Ureter (tissue), 1 donor: ENCODE results near the gene GAS6. TPM values are rescaled to one million over a fixed set of nuclear protein-coding genes. Genes with fewer than 3 reads are reported as not detected.
"Not testable (repeated sequence)": the region's sequence is repeated elsewhere in the genome, so short reads cannot be mapped to it uniquely, and the experiment has no call there.

Source experiments
- DNase-seq: peaks from one replicate; pipeline ENCODE4 v3.0.0-alpha.2; 2020; ENCODE audit warnings: low spot score
- total RNA-seq: library from RNA; stranded (reverse); gene quantifications from one replicate; pipeline ENCODE4 v1.2.4, GENCODE V29; 2023
- donor health status: DM: yes; HTN: yes; CAD: no.

Gene GAS6
- total RNA-seq, result 68.1 TPM

GRCh38 chr13:113863524-113864272 lies at the start of gene GAS6:
Gene GAS6 (minus strand): TSS chr13:113864076. CDS start chr13:113863920, 156 bp downstream.
- peak; percentile 57 for DNase-seq

- not testable (repeated sequence) for DNase-seq
These were observed 49.5 kb upstream of the GAS6 start for GRCh38 chr13:113913408-113913807.

GRCh38 chr13:113912596-113912995 lies 48.7 kb upstream of the GAS6 start:
- no peak for DNase-seq

- DNase-seq, result peak; percentile 44
These were observed 44.0 kb upstream of the GAS6 start for GRCh38 chr13:113907635-113908617.

- peak; percentile 41 for DNase-seq
These were observed 42.7 kb upstream of the GAS6 start for GRCh38 chr13:113906571-113906970.

- no peak for DNase-seq
These were observed 42.1 kb upstream of the GAS6 start for GRCh38 chr13:113905942-113906341.

GRCh38 chr13:113905018-113905417 lies 41.1 kb upstream of the GAS6 start:
- DNase-seq, result peak; percentile 34

GRCh38 chr13:113904411-113904810 lies 40.5 kb upstream of the GAS6 start:
- peak; percentile 53 for DNase-seq

- peak; percentile 32 for DNase-seq
These were observed 40.0 kb upstream of the GAS6 start for GRCh38 chr13:113903912-113904311.

GRCh38 chr13:113902986-113903775 lies 39.3 kb upstream of the GAS6 start:
- DNase-seq, result peak; percentile 71

GRCh38 chr13:113902481-113902880 lies 38.6 kb upstream of the GAS6 start:
- DNase-seq, result no peak

- peak; percentile 35 for DNase-seq
These were observed 37.8 kb upstream of the GAS6 start for GRCh38 chr13:113901642-113902041.

GRCh38 chr13:113901231-113901630 lies 37.4 kb upstream of the GAS6 start:
- peak; percentile 23 for DNase-seq

GRCh38 chr13:113900646-113901045 lies 36.8 kb upstream of the GAS6 start:
- peak; percentile 20 for DNase-seq

GRCh38 chr13:113898391-113898790 lies 34.5 kb upstream of the GAS6 start:
- DNase-seq, result peak; percentile 14

GRCh38 chr13:113897966-113898365 lies 34.1 kb upstream of the GAS6 start:
- DNase-seq, result no peak

GRCh38 chr13:113897161-113897560 lies 33.3 kb upstream of the GAS6 start:
- peak; percentile 13 for DNase-seq

GRCh38 chr13:113895436-113895835 lies 31.6 kb upstream of the GAS6 start:
- no peak for DNase-seq

- DNase-seq, result no peak
These were observed 27.1 kb upstream of the GAS6 start for GRCh38 chr13:113890774-113891480.

- DNase-seq, result no peak
These were observed 25.6 kb upstream of the GAS6 start for GRCh38 chr13:113889467-113889866.

GRCh38 chr13:113888701-113889330 lies 24.9 kb upstream of the GAS6 start:
- DNase-seq, result no peak
